K562 (cell line): ENCODE measurements around the gene CNOT2. TPM values are rescaled to one million over a fixed set of nuclear protein-coding genes. Genes with fewer than 3 reads are reported as not detected.

Source experiments
- CBX8 ChIP-seq: fragments of 200-600 bp; sonication (generic); IDR thresholded peaks from 2 replicates; pipeline ENCODE4 v1.6.1; 2012; ENCODE audit warnings: borderline replicate concordance, mixed run types, low read depth, mild to moderate bottlenecking, moderate library complexity, mixed read lengths, low read length, control low read depth, inconsistent platforms; ENCODE audit not compliant: poor library complexity, severe bottlenecking; ENCODE audit errors: extremely low read depth
- ETS2 ChIP-seq: IDR thresholded peaks from 2 replicates; pipeline ENCODE4 v1.6.1; 2016; ENCODE audit warnings: borderline replicate concordance, missing genetic modification characterization, mild to moderate bottlenecking, moderate library complexity, missing compliant biosample characterization; ENCODE audit not compliant: poor library complexity, severe bottlenecking
- ETV6 ChIP-seq, 3 experiments: fragments of 150-350 bp in 1 of 3; sonication (generic) in 1 of 3; formaldehyde crosslinking in 1 of 3; IDR thresholded peaks; 2 replicates each; pipeline versions ENCODE4 v1.6.1 to v1.8.0; 2014 to 2022; ENCODE audit warnings: borderline replicate concordance in 2 of 3, low read depth in 2 of 3, antibody characterized with exemption in 1 of 3, low read length in 1 of 3, mild to moderate bottlenecking in 1 of 3, missing genetic modification reagents in 1 of 3
- FOXK1 ChIP-seq: sonication (generic); formaldehyde crosslinking; IDR thresholded peaks from 2 replicates; pipeline ENCODE4 v1.8.0; 2022; ENCODE audit warnings: missing genetic modification reagents, mild to moderate bottlenecking, borderline replicate concordance
- L3MBTL2 ChIP-seq: fragments of 450-650 bp; IDR thresholded peaks from 2 replicates; pipeline ENCODE4 v1.6.1; 2016; ENCODE audit warnings: mild to moderate bottlenecking, moderate library complexity
- PCBP2 ChIP-seq: fragments of 200-400 bp; formaldehyde crosslinking; IDR thresholded peaks from 2 replicates; pipeline ENCODE4 v1.6.1; 2018; ENCODE audit warnings: low read length, low read depth, mild to moderate bottlenecking, moderate library complexity; ENCODE audit not compliant: poor library complexity, severe bottlenecking
- POLR2AphosphoS2 ChIP-seq: IDR thresholded peaks from 2 replicates; pipeline ENCODE4 v1.6.1; 2012; ENCODE audit warnings: low read length, improper control_type of control experiment
- SREBF1 ChIP-seq: fragments of 150-350 bp; IDR thresholded peaks from 2 replicates; pipeline ENCODE4 v1.6.1; 2014; ENCODE audit warnings: antibody characterized with exemption, low read depth, low read length, borderline replicate concordance
- STAT5B ChIP-seq: fragments of 250-450 bp; sonication (Bioruptor Pico); IDR thresholded peaks from 2 replicates; pipeline ENCODE4 v1.8.0; 2021; ENCODE audit warnings: mild to moderate bottlenecking, inconsistent platforms
- TAL1 ChIP-seq: fragments of 450-650 bp; IDR thresholded peaks from 2 replicates; pipeline ENCODE4 v1.6.1; 2016; ENCODE audit warnings: mild to moderate bottlenecking
- TCF7 ChIP-seq: sonication (generic); IDR thresholded peaks from 2 replicates; pipeline ENCODE4 v1.6.1; 2016; ENCODE audit warnings: antibody characterized with exemption, borderline replicate concordance
- TSC22D4 ChIP-seq: fragments of 450-650 bp; IDR thresholded peaks from 2 replicates; pipeline ENCODE4 v1.6.1; 2016; ENCODE audit warnings: missing genetic modification characterization, missing biosample characterization, control low read depth
- XRCC5 ChIP-seq: fragments of 200-400 bp; formaldehyde crosslinking; IDR thresholded peaks from 2 replicates; pipeline ENCODE4 v1.6.1; 2017; ENCODE audit warnings: low read depth, mild to moderate bottlenecking, low read length
- ZC3H11A ChIP-seq: IDR thresholded peaks from 2 replicates; pipeline ENCODE4 v1.6.1; 2012; ENCODE audit warnings: low read depth, low read length, improper control_type of control experiment
- ZNF23 ChIP-seq: fragments of 250-450 bp; sonication (Bioruptor Pico); IDR thresholded peaks from 2 replicates; pipeline ENCODE4 v1.4.0; 2020; ENCODE audit warnings: mild to moderate bottlenecking
- polyA plus RNA-seq, 8 experiments: library from polyadenylated mRNA; depleted of rRNA in 4 of 8; stranded (reverse) in 5 of 8; unstranded in 3 of 8; fragments of >200 nt; fragmentation: Nextera tagmentation in 2 of 8; fragmentation: Illumina TruSeq in 1 of 8; extraction: Ambion mirVana in 2 of 8; extraction: Trizol in 1 of 8; gene quantifications; 2 replicates each; pipeline versions ENCODE4 v1.2.1 to v1.2.3, GENCODE V29; 2011 to 2014; ENCODE audit warnings: inconsistent platforms in 1 of 8, missing spikeins in 1 of 8
- total RNA-seq, 7 experiments: library from RNA; depleted of rRNA in 6 of 7; stranded (reverse); fragments of >200 nt in 6 of 7; fragmentation: Illumina TruSeq in 2 of 7; extraction: Trizol in 2 of 7; gene quantifications; 2 replicates each; pipeline versions ENCODE4 v1.2.1 to v1.2.3, GENCODE V29; 2011 to 2021; ENCODE audit warnings: low replicate concordance in 1 of 7
- TF ChIP-seq, protein P1 (sequence below), 2 experiments: fragments of 200-800 bp in 1 of 2; sonication (Bioruptor generic) in 1 of 2; sonication (generic) in 1 of 2; formaldehyde crosslinking in 1 of 2; IDR thresholded peaks in 1 of 2; conservative IDR thresholded peaks in 1 of 2; 2 replicates each; pipeline versions ENCODE4 v1.5.0 to v1.6.1; 2016 to 2020; ENCODE audit warnings: missing compliant biosample characterization in 1 of 2, missing genetic modification characterization in 1 of 2, missing genetic modification reagents in 1 of 2
- TF ChIP-seq, protein P2 (sequence below): fragments of 450-650 bp; IDR thresholded peaks from 2 replicates; pipeline ENCODE4 v1.6.1; 2018; ENCODE audit not compliant: partially characterized antibody
- TF ChIP-seq, protein P3 (sequence below): fragments of 250-450 bp; sonication (Bioruptor Pico); IDR thresholded peaks from 2 replicates; pipeline ENCODE4 v1.5.0; 2022; ENCODE audit warnings: mild to moderate bottlenecking

Gene CNOT2
- total and polyA plus RNA-seq, 9 of the 15 experiments (the other 6 are each of a cell fraction or from before 2014, with no cell fraction given) = 43.6 to 119 (median 84.4) TPM

DNA sequence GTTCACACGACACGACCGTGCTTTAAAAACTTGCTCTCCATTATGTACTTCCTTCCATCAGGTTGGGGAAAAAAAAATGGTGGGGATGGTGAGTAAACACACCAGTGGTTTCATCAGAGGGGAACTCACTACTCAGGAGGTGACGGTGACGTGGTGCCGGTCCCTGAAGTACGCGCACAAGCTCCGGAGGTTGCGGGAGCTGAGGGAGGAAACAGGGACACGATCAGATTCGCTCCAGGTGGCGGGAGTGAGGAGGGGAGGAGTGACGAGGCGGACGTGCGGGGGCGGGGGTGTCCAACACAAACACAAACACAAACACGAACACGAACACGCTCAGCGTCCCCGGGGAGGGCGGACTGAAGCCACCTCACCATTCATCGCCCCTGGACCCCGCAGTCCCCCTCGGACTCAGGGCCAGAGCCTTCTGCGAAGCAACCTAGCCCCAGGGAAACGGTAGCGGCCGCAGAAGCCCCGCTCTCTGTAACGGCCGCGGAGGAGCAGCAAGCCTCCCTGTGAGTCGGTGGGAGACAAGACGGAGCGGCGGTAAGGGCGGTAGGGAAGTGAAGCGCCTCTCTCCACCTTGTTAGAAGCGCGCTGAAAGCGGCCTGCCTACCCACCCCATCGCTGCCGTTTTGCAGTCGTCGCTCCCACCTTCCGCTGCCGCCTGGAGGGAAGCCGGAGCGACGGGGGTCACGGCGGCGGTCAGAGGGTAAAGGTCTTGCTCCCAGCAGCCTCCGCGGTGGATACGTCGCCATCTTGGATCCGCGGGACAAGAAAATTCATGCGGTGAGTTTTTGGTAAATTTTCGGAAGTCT lies at the start of gene CNOT2 (continued):
- no peak; the same call in 1 of the 2 replicates for TF ChIP-seq TAL1
- TF ChIP-seq TCF7 = 0 out of 2 replicates have a peak, but pooled peaks have one; percentile 36
- peak; percentile 89 for TF ChIP-seq L3MBTL2
- no peak for TF ChIP-seq ETV6 (IDR thresholded peaks at IDR 0.05; ENCODE audit: borderline replicate concordance in 1 of 2, low read depth in 2 of 2, low read length in 1 of 2)
- no peak for TF ChIP-seq ETV6 (CRISPR knock-in tag; IDR thresholded peaks at IDR 0.05; ENCODE audit: borderline replicate concordance)
- TF ChIP-seq CBX8 = no peak
- TF ChIP-seq SREBF1 = 0 out of 2 replicates have a peak, but pooled peaks have one; percentile 49
- TF ChIP-seq, protein P1, sequence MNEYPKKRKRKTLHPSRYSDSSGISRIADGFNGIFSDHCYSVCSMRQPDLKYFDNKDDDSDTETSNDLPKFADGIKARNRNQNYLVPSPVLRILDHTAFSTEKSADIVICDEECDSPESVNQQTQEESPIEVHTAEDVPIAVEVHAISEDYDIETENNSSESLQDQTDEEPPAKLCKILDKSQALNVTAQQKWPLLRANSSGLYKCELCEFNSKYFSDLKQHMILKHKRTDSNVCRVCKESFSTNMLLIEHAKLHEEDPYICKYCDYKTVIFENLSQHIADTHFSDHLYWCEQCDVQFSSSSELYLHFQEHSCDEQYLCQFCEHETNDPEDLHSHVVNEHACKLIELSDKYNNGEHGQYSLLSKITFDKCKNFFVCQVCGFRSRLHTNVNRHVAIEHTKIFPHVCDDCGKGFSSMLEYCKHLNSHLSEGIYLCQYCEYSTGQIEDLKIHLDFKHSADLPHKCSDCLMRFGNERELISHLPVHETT (CRISPR knock-in tag; conservative IDR thresholded peaks at IDR 0.05 in 1 of 2, IDR thresholded peaks at IDR 0.05 in 1 of 2) = peak in 1 of 2 experiments; percentile 95; a peak in 2 of 4 replicates
- TF ChIP-seq XRCC5 = peak; percentile 52
- TF ChIP-seq, protein P2, sequence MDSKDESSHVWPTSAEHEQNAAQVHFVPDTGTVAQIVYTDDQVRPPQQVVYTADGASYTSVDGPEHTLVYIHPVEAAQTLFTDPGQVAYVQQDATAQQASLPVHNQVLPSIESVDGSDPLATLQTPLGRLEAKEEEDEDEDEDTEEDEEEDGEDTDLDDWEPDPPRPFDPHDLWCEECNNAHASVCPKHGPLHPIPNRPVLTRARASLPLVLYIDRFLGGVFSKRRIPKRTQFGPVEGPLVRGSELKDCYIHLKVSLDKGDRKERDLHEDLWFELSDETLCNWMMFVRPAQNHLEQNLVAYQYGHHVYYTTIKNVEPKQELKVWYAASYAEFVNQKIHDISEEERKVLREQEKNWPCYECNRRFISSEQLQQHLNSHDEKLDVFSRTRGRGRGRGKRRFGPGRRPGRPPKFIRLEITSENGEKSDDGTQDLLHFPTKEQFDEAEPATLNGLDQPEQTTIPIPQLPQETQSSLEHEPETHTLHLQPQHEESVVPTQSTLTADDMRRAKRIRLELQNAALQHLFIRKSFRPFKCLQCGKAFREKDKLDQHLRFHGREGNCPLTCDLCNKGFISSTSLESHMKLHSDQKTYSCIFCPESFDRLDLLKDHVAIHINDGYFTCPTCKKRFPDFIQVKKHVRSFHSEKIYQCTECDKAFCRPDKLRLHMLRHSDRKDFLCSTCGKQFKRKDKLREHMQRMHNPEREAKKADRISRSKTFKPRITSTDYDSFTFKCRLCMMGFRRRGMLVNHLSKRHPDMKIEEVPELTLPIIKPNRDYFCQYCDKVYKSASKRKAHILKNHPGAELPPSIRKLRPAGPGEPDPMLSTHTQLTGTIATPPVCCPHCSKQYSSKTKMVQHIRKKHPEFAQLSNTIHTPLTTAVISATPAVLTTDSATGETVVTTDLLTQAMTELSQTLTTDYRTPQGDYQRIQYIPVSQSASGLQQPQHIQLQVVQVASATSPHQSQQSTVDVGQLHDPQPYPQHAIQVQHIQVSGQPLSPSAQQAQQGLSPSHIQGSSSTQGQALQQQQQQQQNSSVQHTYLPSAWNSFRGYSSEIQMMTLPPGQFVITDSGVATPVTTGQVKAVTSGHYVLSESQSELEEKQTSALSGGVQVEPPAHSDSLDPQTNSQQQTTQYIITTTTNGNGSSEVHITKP = peak; percentile 66
- no peak for TF ChIP-seq ETS2 (tag)
- TF ChIP-seq ZNF23 (CRISPR knock-in tag) = no peak
- no peak for TF ChIP-seq TSC22D4 (tag)
- peak; percentile 92; the same call in 1 of the 2 replicates for TF ChIP-seq FOXK1 (CRISPR knock-in tag)
- no peak for TF ChIP-seq ZC3H11A
- TF ChIP-seq PCBP2 = no peak
- no peak for TF ChIP-seq POLR2AphosphoS2
- no peak for TF ChIP-seq STAT5B (CRISPR knock-in tag)
- TF ChIP-seq, protein P3, sequence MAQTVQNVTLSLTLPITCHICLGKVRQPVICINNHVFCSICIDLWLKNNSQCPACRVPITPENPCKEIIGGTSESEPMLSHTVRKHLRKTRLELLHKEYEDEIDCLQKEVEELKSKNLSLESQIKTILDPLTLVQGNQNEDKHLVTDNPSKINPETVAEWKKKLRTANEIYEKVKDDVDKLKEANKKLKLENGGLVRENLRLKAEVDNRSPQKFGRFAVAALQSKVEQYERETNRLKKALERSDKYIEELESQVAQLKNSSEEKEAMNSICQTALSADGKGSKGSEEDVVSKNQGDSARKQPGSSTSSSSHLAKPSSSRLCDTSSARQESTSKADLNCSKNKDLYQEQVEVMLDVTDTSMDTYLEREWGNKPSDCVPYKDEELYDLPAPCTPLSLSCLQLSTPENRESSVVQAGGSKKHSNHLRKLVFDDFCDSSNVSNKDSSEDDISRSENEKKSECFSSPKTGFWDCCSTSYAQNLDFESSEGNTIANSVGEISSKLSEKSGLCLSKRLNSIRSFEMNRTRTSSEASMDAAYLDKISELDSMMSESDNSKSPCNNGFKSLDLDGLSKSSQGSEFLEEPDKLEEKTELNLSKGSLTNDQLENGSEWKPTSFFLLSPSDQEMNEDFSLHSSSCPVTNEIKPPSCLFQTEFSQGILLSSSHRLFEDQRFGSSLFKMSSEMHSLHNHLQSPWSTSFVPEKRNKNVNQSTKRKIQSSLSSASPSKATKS (CRISPR knock-in tag) = no peak
